SH-SY5Y (cell line): ENCODE measurements around the gene SLC25A26.

Experiments used
- GATA2 ChIP-seq: IDR thresholded peaks from 2 replicates; pipeline ENCODE4 v1.6.1; 2011; ENCODE audit warnings: mild to moderate bottlenecking, low read depth, low read length
- GATA3 ChIP-seq: IDR thresholded peaks from 2 replicates; pipeline ENCODE4 v1.6.1; 2011; ENCODE audit warnings: low read depth, mild to moderate bottlenecking, low read length, moderate library complexity

GRCh38 chr3:66208189-66208588 lies 12.6 kb upstream of the SLC25A26 start:
- TF ChIP-seq GATA3 (no peak), GATA2 (no peak)
